Measurements from ENCODE around the gene FAM13A.

DNA sequence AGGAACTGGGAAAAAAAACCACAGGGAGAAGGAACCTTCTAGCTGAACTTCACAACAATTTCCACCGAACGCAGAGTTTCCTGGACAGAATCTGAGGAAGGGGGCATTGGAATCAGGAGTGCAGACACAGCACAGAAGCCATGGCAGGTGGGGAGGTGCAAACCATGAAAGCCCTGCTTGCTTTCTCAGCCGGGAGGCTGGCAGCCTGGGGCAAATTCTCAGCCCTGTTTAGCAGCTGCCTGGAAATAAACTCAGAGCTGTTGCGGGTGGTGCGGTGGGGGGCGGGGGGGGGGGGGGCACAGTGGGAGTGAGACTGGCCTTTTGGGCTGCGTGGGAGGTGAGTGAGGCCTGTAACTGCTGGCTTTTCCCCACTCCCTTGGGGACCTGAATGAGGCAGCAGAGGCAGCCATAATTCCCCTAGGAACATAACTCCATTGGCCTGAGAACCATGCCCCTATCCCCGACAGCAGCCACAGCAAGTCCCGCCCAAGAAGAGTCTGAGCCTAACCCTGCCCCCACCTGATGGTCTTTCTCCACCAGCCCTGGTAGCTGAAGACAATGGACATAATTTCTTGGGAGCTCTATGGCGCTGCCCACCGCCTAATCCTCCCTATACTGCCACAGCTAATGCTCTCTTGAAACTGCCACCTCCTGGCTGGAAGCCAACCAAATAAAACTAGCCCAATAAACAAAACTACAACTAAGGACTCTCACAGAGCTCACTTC is 176.3 kb downstream of the FAM13A start:
- TF ChIP-seq, protein P1, sequence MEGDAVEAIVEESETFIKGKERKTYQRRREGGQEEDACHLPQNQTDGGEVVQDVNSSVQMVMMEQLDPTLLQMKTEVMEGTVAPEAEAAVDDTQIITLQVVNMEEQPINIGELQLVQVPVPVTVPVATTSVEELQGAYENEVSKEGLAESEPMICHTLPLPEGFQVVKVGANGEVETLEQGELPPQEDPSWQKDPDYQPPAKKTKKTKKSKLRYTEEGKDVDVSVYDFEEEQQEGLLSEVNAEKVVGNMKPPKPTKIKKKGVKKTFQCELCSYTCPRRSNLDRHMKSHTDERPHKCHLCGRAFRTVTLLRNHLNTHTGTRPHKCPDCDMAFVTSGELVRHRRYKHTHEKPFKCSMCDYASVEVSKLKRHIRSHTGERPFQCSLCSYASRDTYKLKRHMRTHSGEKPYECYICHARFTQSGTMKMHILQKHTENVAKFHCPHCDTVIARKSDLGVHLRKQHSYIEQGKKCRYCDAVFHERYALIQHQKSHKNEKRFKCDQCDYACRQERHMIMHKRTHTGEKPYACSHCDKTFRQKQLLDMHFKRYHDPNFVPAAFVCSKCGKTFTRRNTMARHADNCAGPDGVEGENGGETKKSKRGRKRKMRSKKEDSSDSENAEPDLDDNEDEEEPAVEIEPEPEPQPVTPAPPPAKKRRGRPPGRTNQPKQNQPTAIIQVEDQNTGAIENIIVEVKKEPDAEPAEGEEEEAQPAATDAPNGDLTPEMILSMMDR (conservative IDR thresholded peaks at IDR 0.05) = no peak
- TF ChIP-seq EZH2 (IDR thresholded peaks at IDR 0.05; ENCODE audit: low read depth) = no peak

Measured in PC-9 (cell line).